GM12864 (cell line): Measurements from ENCODE around the gene RNF5.

Experiments
- DNase-seq: peaks from one replicate; pipeline ENCODE4 v3.0.0-alpha.2; 2011; ENCODE audit warnings: low read depth
- H3K4me3 ChIP-seq: 2 replicates; pipeline ENCODE4 v1.5.1; 2011; ENCODE audit warnings: mild to moderate bottlenecking, low read depth, low read length, control low read depth
- CTCF ChIP-seq: IDR thresholded peaks from 2 replicates; pipeline ENCODE4 v1.5.1; 2011; ENCODE audit warnings: low read depth, mild to moderate bottlenecking, moderate library complexity, low read length, control low read depth, inconsistent platforms; ENCODE audit errors: missing control alignments

The RNF5 gene

GRCh38 chr6:32152769-32153563 lies 25.2 kb upstream of the RNF5 start:
- no peak for TF ChIP-seq CTCF
- DNase-seq, result no peak
- no peak overlapping the region for H3K4me3 ChIP-seq

- peak within 1 kb of the TSS; percentile 57 for H3K4me3 ChIP-seq
- no peak for DNase-seq
- TF ChIP-seq CTCF, result no peak
Observed at GRCh38 chr6:32153564-32154513, 24.4 kb upstream of the RNF5 start, which contains the start of gene PPT2. Gene PPT2, plus strand, starts transcription at chr6:32154141. Its CDS starts 454 bp downstream, at chr6:32154595.

GRCh38 chr6:32154514-32155161 lies 23.6 kb upstream of the RNF5 start:
- no peak for DNase-seq
- TF ChIP-seq CTCF, result peak; percentile 44
- H3K4me3 ChIP-seq, result peak overlapping the region; percentile 57

- H3K4me3 ChIP-seq, result no peak overlapping the region
- no peak for TF ChIP-seq CTCF
Observed at GRCh38 chr6:32156891-32157290, 21.3 kb upstream of the RNF5 start.

GRCh38 chr6:32158052-32158451 lies 20.2 kb upstream of the RNF5 start:
- DNase-seq, result no peak
- no peak for TF ChIP-seq CTCF
- H3K4me3 ChIP-seq, result no peak overlapping the region

More at GRCh38 chr6:32156891-32157290, 21.3 kb upstream of the RNF5 start:
- DNase-seq, result no peak

GRCh38 chr6:32163559-32164258 lies 14.5 kb upstream of the RNF5 start:
- no peak for TF ChIP-seq CTCF
- no peak for DNase-seq
- no peak overlapping the region for H3K4me3 ChIP-seq
